ENCODE measurements around the gene IQCM. TPM values are rescaled to one million over a fixed set of nuclear protein-coding genes. Genes with fewer than 3 reads are reported as not detected.

IQCM gene
- total RNA-seq, 4 donors from 2014 or later, result not detected

GRCh38 chr4:149534779-149535178, 280.9 kb downstream of the IQCM start:
- no peak for ATAC-seq (ENCODE audit: low FRiP score)
- TF ChIP-seq, protein P1, sequence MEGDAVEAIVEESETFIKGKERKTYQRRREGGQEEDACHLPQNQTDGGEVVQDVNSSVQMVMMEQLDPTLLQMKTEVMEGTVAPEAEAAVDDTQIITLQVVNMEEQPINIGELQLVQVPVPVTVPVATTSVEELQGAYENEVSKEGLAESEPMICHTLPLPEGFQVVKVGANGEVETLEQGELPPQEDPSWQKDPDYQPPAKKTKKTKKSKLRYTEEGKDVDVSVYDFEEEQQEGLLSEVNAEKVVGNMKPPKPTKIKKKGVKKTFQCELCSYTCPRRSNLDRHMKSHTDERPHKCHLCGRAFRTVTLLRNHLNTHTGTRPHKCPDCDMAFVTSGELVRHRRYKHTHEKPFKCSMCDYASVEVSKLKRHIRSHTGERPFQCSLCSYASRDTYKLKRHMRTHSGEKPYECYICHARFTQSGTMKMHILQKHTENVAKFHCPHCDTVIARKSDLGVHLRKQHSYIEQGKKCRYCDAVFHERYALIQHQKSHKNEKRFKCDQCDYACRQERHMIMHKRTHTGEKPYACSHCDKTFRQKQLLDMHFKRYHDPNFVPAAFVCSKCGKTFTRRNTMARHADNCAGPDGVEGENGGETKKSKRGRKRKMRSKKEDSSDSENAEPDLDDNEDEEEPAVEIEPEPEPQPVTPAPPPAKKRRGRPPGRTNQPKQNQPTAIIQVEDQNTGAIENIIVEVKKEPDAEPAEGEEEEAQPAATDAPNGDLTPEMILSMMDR (IDR thresholded peaks at IDR 0.05), result no peak
- DNase-seq (ENCODE audit: low spot score), result no peak

GRCh38 chr4:149531861-149532260, 283.8 kb downstream of the IQCM start:
- TF ChIP-seq, protein P1 (IDR thresholded peaks at IDR 0.05), result no peak
- no peak for ATAC-seq (ENCODE audit: low FRiP score)
- no peak for DNase-seq (ENCODE audit: low spot score)

DNA sequence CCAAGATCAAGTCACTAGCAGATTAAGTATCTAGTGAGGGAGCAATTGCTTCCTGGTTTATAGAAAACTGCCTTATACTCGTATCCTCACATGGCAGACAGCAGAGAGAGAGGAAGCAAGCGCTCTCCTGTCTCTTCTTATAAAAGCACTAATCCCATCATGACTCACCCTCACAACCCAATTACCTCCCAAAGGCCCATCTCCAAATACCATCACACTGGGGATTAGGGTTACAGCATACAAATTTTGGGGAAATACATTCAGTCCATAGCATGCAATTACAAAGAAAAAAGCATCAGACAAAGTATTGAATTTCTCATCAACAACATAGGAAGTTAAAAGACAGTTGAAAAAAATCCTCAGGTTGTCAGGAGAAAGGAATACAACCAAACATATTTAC, 292.6 kb downstream of the IQCM start:
- ATAC-seq (ENCODE audit: low FRiP score), result no peak
- DNase-seq (ENCODE audit: low spot score), result no peak
- TF ChIP-seq, protein P1 (IDR thresholded peaks at IDR 0.05), result no peak

GRCh38 chr4:149521611-149522425, 293.8 kb downstream of the IQCM start:
- TF ChIP-seq, protein P1 (IDR thresholded peaks at IDR 0.05), result no peak
- DNase-seq (ENCODE audit: low spot score) (no peak), ATAC-seq (ENCODE audit: low FRiP score) (peak; percentile 62)

- TF ChIP-seq, protein P1 (IDR thresholded peaks at IDR 0.05), result no peak
- ATAC-seq (ENCODE audit: low FRiP score), result no peak
- DNase-seq (ENCODE audit: low spot score), result no peak
Observed at GRCh38 chr4:149518471-149518870, 297.2 kb downstream of the IQCM start.

DNA sequence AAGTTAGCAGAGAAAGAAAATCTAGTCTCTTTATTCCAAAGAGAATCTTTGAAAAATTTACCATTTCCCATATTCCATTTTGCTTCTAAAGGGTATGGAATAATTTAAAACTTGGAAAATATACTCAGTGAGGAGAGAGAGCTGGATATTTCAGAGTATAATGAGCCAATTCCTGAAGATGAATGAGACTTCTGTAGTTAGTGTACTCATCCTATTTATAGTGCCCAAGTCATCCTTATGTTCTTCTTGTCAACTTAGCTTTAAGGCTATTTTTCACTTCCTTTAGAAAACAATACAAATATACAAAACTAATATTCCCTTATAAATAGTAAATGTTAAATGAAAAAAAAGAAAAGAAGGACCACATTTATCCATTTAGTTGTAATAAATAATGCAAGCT, 302.6 kb downstream of the IQCM start:
- ATAC-seq (ENCODE audit: low FRiP score), result no peak
- no peak for DNase-seq (ENCODE audit: low spot score)
- TF ChIP-seq, protein P1 (IDR thresholded peaks at IDR 0.05), result no peak

- TF ChIP-seq, protein P1 (IDR thresholded peaks at IDR 0.05), result no peak
- DNase-seq (ENCODE audit: low spot score) (no peak), ATAC-seq (ENCODE audit: low FRiP score) (no peak)
Observed at GRCh38 chr4:149512501-149512900, 303.1 kb downstream of the IQCM start.

All from omental fat pad (tissue), 4 donors.